Measurements from ENCODE around the gene CPB1.

CPB1 gene

DNA sequence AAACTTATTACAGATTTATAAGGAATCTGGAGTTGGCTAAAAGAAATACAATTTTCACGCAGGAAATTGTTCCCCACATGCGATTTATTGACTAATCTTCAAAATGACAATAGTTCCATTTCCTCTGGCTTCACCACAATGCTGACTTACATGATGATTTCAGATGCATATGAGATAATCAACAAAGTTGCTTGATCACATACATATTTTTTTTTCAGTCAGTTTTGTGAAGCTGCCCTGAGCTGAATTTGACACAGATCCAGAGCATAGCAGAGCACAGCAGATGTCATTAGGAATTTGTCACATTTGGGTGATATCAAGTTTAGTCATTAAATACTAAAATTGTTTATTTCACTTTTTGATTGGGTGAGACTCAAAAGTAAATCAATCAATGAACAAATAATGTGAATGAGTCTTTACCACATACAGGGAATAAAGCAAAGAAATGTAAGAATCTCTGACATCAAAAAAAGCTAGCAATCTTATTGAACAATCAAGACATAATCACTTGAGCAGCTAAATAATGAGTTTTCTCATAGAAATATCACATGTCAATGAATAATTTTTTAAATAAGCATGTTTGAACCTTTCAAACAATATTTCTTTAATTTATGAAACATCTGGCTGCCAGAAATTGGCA is 18.3 kb downstream of the CPB1 start:
- ChIA-PET POLR2A (no interaction called here), CTCF (interaction anchor here (0.8 to 8.1 kb wide), 3 partner anchors 9 to 23 kb away, joined by 3 to 46 read pairs (median 5); no protein-coding TSS in a partner anchor)
- TF ChIP-seq CTCF (IDR thresholded peaks at IDR 0.05; ENCODE audit: control extremely low read depth, extremely low read depth, low read depth, missing control alignments): no peak
- no peak for DNase-seq (ENCODE audit: extremely low spot score)

DNA sequence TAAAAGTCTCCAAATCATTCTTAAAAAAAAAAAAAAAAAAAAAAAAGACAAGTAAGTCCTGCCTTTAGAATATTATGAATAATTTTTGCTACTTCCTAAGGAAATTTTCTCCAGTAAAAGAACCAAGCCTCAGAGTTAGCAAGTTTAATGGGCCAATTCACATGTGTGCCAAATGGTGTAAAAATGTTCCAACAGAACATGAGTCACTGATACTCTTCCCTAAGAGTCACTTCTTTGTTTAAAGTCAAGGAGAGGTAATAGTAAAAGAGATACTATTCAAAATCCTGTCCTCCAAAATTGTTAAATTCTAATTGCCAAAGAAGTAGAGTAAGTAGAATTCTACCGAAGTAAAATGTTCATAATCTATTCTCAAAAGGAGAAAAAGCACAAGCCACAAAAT is 19.7 kb downstream of the CPB1 start:
- POLR2A ChIA-PET: no interaction called here
- CTCF ChIA-PET: interaction anchor here (8.1 kb wide), 1 partner anchor 14 kb away, joined by 46 read pairs; no protein-coding TSS in a partner anchor
- no peak for TF ChIP-seq CTCF (IDR thresholded peaks at IDR 0.05; ENCODE audit: control extremely low read depth, extremely low read depth, low read depth, missing control alignments)
- DNase-seq (ENCODE audit: extremely low spot score): no peak

DNA sequence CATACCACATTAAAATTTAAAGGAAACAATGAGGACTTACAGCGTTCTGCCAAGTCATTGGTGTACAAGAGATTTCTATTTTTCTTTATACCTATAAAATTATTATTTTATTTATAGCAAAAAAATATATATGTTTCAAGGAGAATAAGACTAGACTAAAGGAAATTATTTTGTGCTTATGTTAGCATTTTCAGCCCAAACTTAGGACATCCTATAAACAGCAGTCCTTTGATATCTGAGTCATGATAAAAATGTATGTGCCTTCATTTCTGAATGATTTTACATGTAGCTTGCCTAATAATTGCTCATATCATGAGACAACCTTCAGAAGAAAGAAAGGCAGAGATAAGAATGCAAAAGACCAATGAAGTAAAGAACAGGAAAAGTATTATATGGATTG is 20.8 kb downstream of the CPB1 start:
- POLR2A ChIA-PET: no interaction called here
- CTCF ChIA-PET: interaction anchor here (8.1 kb wide), 1 partner anchor 13 kb away, joined by 46 read pairs; no protein-coding TSS in a partner anchor
- no peak for TF ChIP-seq CTCF (IDR thresholded peaks at IDR 0.05; ENCODE audit: control extremely low read depth, extremely low read depth, low read depth, missing control alignments)
- DNase-seq (ENCODE audit: extremely low spot score): no peak

DNA sequence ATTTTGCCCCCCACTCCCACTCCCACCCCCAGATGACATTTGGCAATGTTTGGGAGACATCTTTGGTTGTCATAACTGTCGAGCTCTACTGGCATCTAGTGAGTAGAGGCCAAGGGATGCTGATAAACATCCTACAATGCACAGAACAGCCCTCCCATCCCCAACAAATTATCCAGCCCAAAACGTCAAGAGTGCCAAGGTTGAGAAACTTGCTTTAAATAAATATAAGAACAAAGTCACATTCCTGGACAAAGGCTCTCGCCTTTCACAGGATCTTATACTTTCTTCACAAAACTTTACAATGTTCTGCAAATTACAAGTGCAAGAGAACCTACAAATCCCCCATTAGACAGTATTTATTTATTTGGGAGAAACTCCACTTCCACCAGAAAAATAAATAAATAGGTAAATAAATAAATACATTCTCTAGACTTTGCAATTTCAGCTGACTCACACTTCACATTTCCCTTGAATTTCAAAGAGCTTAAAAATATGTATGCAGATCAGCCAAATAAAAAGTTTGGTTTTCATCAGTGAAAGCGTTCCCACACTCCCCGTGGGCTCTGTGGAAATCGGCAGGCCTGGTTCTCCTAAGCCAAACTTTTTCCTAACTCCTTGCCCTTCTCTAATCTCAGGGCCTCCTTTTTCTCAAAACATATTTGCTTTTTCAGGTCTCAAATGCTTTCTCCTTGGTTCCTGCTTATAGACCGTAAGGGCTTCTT is 24.8 kb downstream of the CPB1 start:
- ChIA-PET CTCF (interaction anchor here (1.0 to 8.1 kb wide), 3 partner anchors 9 to 26 kb away, joined by 4 to 46 read pairs (median 4); no protein-coding TSS in a partner anchor), POLR2A (no interaction called here)
- no peak for DNase-seq (ENCODE audit: extremely low spot score)
- TF ChIP-seq CTCF (IDR thresholded peaks at IDR 0.05; ENCODE audit: control extremely low read depth, extremely low read depth, low read depth, missing control alignments): no peak

DNA sequence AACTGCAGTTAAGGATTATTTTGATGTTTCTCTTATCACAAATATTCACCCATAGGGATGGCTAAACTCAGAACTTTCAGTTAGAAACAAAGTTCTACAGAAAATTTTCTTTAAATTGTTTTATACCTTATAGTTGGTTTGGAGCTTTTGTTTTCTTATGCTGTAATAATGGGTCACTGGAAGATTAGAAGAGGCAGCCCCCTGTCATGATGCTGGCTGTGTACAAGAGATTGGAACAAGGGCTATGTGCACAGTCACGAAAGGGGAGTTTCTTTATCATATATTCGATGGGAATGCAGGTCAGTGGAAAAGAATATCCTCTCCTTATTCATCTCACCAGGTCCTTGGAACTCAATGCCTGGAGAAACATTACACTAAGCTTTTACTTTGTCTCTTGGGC is 25.5 kb downstream of the CPB1 start:
- POLR2A ChIA-PET: no interaction called here
- CTCF ChIA-PET: interaction anchor here (1.0 to 8.1 kb wide), 5 partner anchors 8 to 91 kb away, joined by 3 to 46 read pairs (median 4); no protein-coding TSS in a partner anchor
- DNase-seq (ENCODE audit: extremely low spot score): no peak
- no peak for TF ChIP-seq CTCF (IDR thresholded peaks at IDR 0.05; ENCODE audit: control extremely low read depth, extremely low read depth, low read depth, missing control alignments)

- CTCF ChIA-PET: interaction anchor here (1.4 to 8.1 kb wide), 3 partner anchors 7 to 90 kb away, joined by 3 to 46 read pairs (median 4); no protein-coding TSS in a partner anchor
These were observed 26.4 kb downstream of the CPB1 start for GRCh38 chr3:148854061-148854460.

More at GRCh38 chr3:148854061-148854460, 26.4 kb downstream of the CPB1 start:
- DNase-seq (ENCODE audit: extremely low spot score): no peak
- no peak for TF ChIP-seq CTCF (IDR thresholded peaks at IDR 0.05; ENCODE audit: control extremely low read depth, extremely low read depth, low read depth, missing control alignments)
- POLR2A ChIA-PET: no interaction called here
